Measurements from ENCODE around the gene ZNF239. TPM values are rescaled to one million over a fixed set of nuclear protein-coding genes. Genes with fewer than 3 reads are reported as not detected.

Gene ZNF239
- total RNA-seq = 3.5 and 4.4 TPM in 2 replicates

GRCh38 chr10:43574001-43574892 lies at the start of gene ZNF239:
Gene ZNF239, minus strand, starts transcription at chr10:43574616. Its CDS starts 16,537 bp downstream, at chr10:43558079.

GRCh38 chr10:43606323-43607198 lies 32.1 kb upstream of the ZNF239 start, which contains the start of gene ZNF485:
Gene ZNF485, plus strand, starts transcription at chr10:43606438. Its CDS starts 613 bp downstream, at chr10:43607051.

Other genes starting within 250 kb of the ZNF239 start
- gene FXYD4, start 203.0 kb downstream of the ZNF239 start, total RNA-seq = not detected in 2 replicates
- gene HNRNPF, start 165.4 kb downstream of the ZNF239 start, total RNA-seq = 154 and 162 TPM in 2 replicates
- 2.9 and 5.9 TPM in 2 replicates for gene ZNF487, start 137.5 kb downstream of the ZNF239 start, total RNA-seq
- gene ZNF485, start 31.8 kb upstream of the ZNF239 start, total RNA-seq = 2.6 and 2.7 TPM in 2 replicates
- gene ZNF32, start 74.3 kb upstream of the ZNF239 start, total RNA-seq = 17.6 and 35.3 TPM in 2 replicates

Measured in placental epithelial cell (primary cell).